OCI-LY1 (cell line): ENCODE results near the gene NUTM1.

ENCODE experiments used
- H2AFZ ChIP-seq: fragments of 200-600 bp; sonication (generic), shearing (Covaris generic); 2 replicates; pipeline ENCODE4 v1.6.0; 2014; ENCODE audit warnings: antibody characterized with exemption, mild to moderate bottlenecking, low read length
- H3F3A ChIP-seq: fragments of 200-600 bp; sonication (generic), shearing (Covaris generic); 2 replicates; pipeline ENCODE4 v1.6.0; 2014; ENCODE audit warnings: mild to moderate bottlenecking, antibody characterized with exemption, low read length, moderate library complexity; ENCODE audit not compliant: insufficient read depth
- H3K27ac ChIP-seq: fragments of 200-600 bp; sonication (generic); 2 replicates; pipeline ENCODE4 v1.5.1; 2014; ENCODE audit warnings: low read length, mixed run types, mild to moderate bottlenecking, low read depth; ENCODE audit not compliant: poor library complexity, severe bottlenecking
- H3K27me3 ChIP-seq: fragments of 200-600 bp; sonication (generic); 2 replicates; pipeline ENCODE4 v1.6.0; 2014; ENCODE audit warnings: antibody characterized with exemption, mild to moderate bottlenecking, low read length, moderate library complexity; ENCODE audit not compliant: insufficient read depth
- H3K36me3 ChIP-seq: fragments of 200-600 bp; sonication (generic); 2 replicates; pipeline ENCODE4 v1.6.1; 2014; ENCODE audit warnings: mild to moderate bottlenecking, antibody characterized with exemption, low read length, moderate library complexity, mixed read lengths; ENCODE audit not compliant: insufficient read depth
- H3K4me1 ChIP-seq: fragments of 200-600 bp; sonication (generic); 2 replicates; pipeline ENCODE4 v1.5.1; 2014; ENCODE audit warnings: mild to moderate bottlenecking, low read length, moderate library complexity; ENCODE audit not compliant: insufficient read depth, severe bottlenecking
- H3K4me2 ChIP-seq: fragments of 200-600 bp; sonication (generic), shearing (Covaris generic); 2 replicates; pipeline ENCODE4 v1.6.1; 2014; ENCODE audit warnings: low read length
- H3K4me3 ChIP-seq: fragments of 200-600 bp; sonication (generic); 2 replicates; pipeline ENCODE4 v1.5.1; 2014; ENCODE audit warnings: low read length, low read depth, mild to moderate bottlenecking, mixed read lengths; ENCODE audit not compliant: poor library complexity, severe bottlenecking
- H3K79me2 ChIP-seq: fragments of 200-600 bp; shearing (Covaris generic); 2 replicates; pipeline ENCODE4 v1.6.1; 2016; ENCODE audit warnings: mixed run types, low read length, mixed read lengths; ENCODE audit not compliant: insufficient read depth
- H3K9ac ChIP-seq: fragments of 200-600 bp; sonication (generic), shearing (Covaris generic); 2 replicates; pipeline ENCODE4 v1.6.1; 2014; ENCODE audit warnings: mild to moderate bottlenecking, low read length, mixed read lengths
- H3K9me2 ChIP-seq: fragments of 200-600 bp; sonication (generic), shearing (Covaris generic); 2 replicates; pipeline ENCODE4 v1.6.1; 2014; ENCODE audit warnings: low read depth, mild to moderate bottlenecking, low read length, mixed read lengths
- H3K9me3 ChIP-seq: fragments of 200-600 bp; shearing (Covaris generic); 2 replicates; pipeline ENCODE4 v1.6.1; 2014; ENCODE audit warnings: low read length, mixed read lengths
- H4K20me1 ChIP-seq: fragments of 200-600 bp; sonication (generic), shearing (Covaris generic); 2 replicates; pipeline ENCODE4 v1.6.0; 2016; ENCODE audit warnings: mild to moderate bottlenecking, low read length; ENCODE audit not compliant: insufficient read depth
- EZH2 ChIP-seq: fragments of 200-600 bp; sonication (generic), shearing (Covaris generic); IDR thresholded peaks from 2 replicates; pipeline ENCODE4 v1.8.0; 2017; ENCODE audit warnings: borderline replicate concordance, mixed run types, mild to moderate bottlenecking, antibody characterized with exemption, low read length, moderate library complexity, mixed read lengths
- TF ChIP-seq, protein P1 (sequence below): fragments of 200-600 bp; sonication (generic), shearing (Covaris generic); IDR thresholded peaks from 2 replicates; pipeline ENCODE4 v1.5.1; 2017; ENCODE audit warnings: mild to moderate bottlenecking, antibody characterized with exemption, low read length, moderate library complexity, mixed read lengths

The NUTM1 gene

DNA sequence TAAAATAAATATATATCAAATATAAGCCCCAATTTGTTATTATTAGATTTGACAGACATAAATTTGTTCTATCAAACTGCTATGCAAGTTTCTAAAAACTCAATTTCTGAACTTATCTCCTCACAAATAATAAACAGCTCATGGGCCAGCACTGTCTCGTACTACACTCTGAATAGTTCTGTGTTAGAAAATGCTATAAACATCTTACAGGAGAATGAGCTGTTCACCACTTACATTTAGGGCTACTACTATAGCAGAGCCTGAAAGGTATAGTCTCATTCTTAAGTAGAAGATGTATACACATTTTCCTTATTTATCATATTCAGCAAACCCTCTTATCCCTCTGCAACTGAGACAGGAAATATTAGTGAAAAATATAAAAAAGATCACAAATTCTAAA, 18.2 kb upstream of the NUTM1 start:
- Histone ChIP-seq H3K9me3 (no peaks in the 10 kb centered on the region), H3K79me2 (no peaks in the 10 kb centered on the region)

DNA sequence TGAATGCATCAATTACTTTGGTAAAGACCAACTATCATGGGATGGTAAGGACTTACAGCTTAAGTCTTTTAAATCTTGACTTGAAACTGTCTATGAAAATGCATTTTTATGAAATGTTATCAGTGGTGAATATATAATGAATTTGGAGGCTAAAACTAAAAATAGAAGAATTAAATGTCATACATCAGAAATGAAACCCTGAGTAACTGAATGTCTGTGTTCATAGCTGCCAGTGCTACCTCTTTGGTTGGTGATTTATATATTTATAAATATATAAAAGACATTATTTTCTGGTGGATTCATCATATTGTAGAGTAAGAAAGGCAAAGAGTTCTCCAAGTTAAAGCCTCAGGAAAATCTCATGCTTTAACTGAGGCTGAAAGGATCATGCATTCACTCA, 17.7 kb upstream of the NUTM1 start:
- Histone ChIP-seq H3K4me3 (no peak overlapping the region), H3F3A (no peaks in the 10 kb centered on the region), H3K4me1 (no peaks in the 10 kb centered on the region), H3K4me2 (no peak overlapping the region), H3K9me2 (no peaks in the 10 kb centered on the region), H2AFZ (no peak overlapping the region), H3K36me3 (no peaks in the 10 kb centered on the region), H4K20me1 (no peaks in the 10 kb centered on the region), H3K79me2 (no peaks in the 10 kb centered on the region), H3K9ac (no peak overlapping the region), H3K27ac (no peak overlapping the region), H3K27me3 (no peaks in the 10 kb centered on the region), H3K9me3 (no peaks in the 10 kb centered on the region)
- no peak for TF ChIP-seq EZH2

More for the DNA sequence above, 18.2 kb upstream of the NUTM1 start:
- Histone ChIP-seq H3K27ac (no peak overlapping the region), H3K4me1 (no peaks in the 10 kb centered on the region), H3K4me3 (no peak overlapping the region), H3K27me3 (no peaks in the 10 kb centered on the region), H3K4me2 (no peak overlapping the region), H3F3A (no peaks in the 10 kb centered on the region), H3K9me2 (no peaks in the 10 kb centered on the region), H3K36me3 (no peaks in the 10 kb centered on the region), H3K9ac (no peak overlapping the region), H4K20me1 (no peaks in the 10 kb centered on the region), H2AFZ (no peak overlapping the region)
- TF ChIP-seq, protein P1, sequence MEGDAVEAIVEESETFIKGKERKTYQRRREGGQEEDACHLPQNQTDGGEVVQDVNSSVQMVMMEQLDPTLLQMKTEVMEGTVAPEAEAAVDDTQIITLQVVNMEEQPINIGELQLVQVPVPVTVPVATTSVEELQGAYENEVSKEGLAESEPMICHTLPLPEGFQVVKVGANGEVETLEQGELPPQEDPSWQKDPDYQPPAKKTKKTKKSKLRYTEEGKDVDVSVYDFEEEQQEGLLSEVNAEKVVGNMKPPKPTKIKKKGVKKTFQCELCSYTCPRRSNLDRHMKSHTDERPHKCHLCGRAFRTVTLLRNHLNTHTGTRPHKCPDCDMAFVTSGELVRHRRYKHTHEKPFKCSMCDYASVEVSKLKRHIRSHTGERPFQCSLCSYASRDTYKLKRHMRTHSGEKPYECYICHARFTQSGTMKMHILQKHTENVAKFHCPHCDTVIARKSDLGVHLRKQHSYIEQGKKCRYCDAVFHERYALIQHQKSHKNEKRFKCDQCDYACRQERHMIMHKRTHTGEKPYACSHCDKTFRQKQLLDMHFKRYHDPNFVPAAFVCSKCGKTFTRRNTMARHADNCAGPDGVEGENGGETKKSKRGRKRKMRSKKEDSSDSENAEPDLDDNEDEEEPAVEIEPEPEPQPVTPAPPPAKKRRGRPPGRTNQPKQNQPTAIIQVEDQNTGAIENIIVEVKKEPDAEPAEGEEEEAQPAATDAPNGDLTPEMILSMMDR = no peak
- TF ChIP-seq EZH2 = no peak

DNA sequence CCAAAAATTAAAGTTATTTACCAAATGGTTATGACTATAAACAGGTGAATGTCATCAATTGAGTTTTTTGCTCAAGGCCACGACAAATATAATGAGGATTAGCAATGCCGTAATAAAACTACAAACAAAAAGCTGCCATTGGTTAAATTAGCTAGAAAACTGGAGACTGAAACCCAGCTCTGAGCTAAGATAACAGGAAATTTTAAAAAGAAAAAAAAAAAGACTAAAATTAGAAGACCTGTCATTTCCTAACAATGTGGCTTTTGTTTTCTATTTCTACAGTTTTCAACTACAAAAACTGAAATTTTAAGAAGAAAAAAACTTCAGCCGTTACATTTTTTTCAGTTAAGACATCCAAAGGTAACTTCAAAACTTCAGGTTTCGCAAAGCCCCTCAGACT, 15.2 kb upstream of the NUTM1 start:
- no peaks in the 10 kb centered on the region for H3K9me3 ChIP-seq
- TF ChIP-seq EZH2 = no peak
- TF ChIP-seq, protein P1 = no peak
- no peaks in the 10 kb centered on the region for H3K79me2 ChIP-seq
- H4K20me1 ChIP-seq = no peaks in the 10 kb centered on the region
- no peak overlapping the region for H3K27ac ChIP-seq
- no peak overlapping the region for H3K4me3 ChIP-seq
- H3K9me2 ChIP-seq = no peaks in the 10 kb centered on the region
- no peaks in the 10 kb centered on the region for H3K36me3 ChIP-seq
- no peak overlapping the region for H3K9ac ChIP-seq
- no peaks in the 10 kb centered on the region for H3K27me3 ChIP-seq
- H3K4me1 ChIP-seq = no peaks in the 10 kb centered on the region
- no peak overlapping the region for H2AFZ ChIP-seq
- H3K4me2 ChIP-seq = no peak overlapping the region
- no peaks in the 10 kb centered on the region for H3F3A ChIP-seq

DNA sequence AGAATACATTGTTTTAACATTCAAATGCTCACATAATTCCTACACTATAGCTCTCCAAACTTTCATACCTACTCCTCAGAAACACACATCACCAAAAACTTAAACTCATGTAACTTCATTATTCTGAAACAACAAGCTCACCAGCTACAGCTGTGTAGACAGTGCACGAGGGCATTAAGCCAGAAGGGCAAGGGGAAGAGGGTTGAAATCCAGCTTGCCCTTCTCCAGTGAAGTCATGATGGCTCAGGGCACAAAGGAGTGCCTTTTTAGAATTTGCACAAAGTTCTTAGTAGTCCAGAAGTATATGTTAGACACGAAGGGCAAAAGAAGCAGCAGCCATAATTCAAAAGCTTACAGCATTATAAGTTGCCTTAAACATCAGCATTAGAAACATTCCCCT, 14.1 kb upstream of the NUTM1 start:
- no peak overlapping the region for H3K9ac ChIP-seq
- no peak for TF ChIP-seq EZH2
- TF ChIP-seq, protein P1 = no peak
- no peak overlapping the region for H3K27ac ChIP-seq

More for the DNA sequence above, 14.1 kb upstream of the NUTM1 start:
- H3K4me3 ChIP-seq = no peak overlapping the region
- H3F3A ChIP-seq = no peaks in the 10 kb centered on the region
- H3K9me3 ChIP-seq = no peaks in the 10 kb centered on the region
- no peak overlapping the region for H3K4me2 ChIP-seq
- H3K27me3 ChIP-seq = no peaks in the 10 kb centered on the region
- H4K20me1 ChIP-seq = no peaks in the 10 kb centered on the region
- no peaks in the 10 kb centered on the region for H3K79me2 ChIP-seq
- H2AFZ ChIP-seq = no peak overlapping the region
- no peaks in the 10 kb centered on the region for H3K9me2 ChIP-seq
- H3K4me1 ChIP-seq = no peaks in the 10 kb centered on the region
- no peaks in the 10 kb centered on the region for H3K36me3 ChIP-seq
